ENCODE measurements around the gene CMC4.

The CMC4 gene

GRCh38 chrX:155046129-155046810, 24.7 kb downstream of the CMC4 start:
- H3K27me3 ChIP-seq (ENCODE audit: control insufficient read depth, low read length) = no peaks in the 10 kb centered on the region
- H4K20me1 ChIP-seq (ENCODE audit: control insufficient read depth, insufficient read depth, low read depth, low read length) = no peaks in the 10 kb centered on the region
- H3F3A ChIP-seq (ENCODE audit: control insufficient read depth, insufficient read depth) = no peaks in the 10 kb centered on the region
- H3K36me3 ChIP-seq (ENCODE audit: control insufficient read depth, low read length) = peaks cover 3% of the 10 kb centered on the region; the same call in 1 of the 2 replicates
- no peak overlapping the region for H3K4me2 ChIP-seq (ENCODE audit: low read length)
- no peaks in the 10 kb centered on the region for H3K9me3 ChIP-seq (ENCODE audit: control insufficient read depth, insufficient read depth, low read length)
- TF ChIP-seq EZH2phosphoT487 (IDR thresholded peaks at IDR 0.05; ENCODE audit: borderline replicate concordance, low read length) = no peak
- no peak for TF ChIP-seq CTCF (IDR thresholded peaks at IDR 0.05; ENCODE audit: low read depth, low read length, poor library complexity, severe bottlenecking)
- H3K4me3 ChIP-seq (ENCODE audit: low read length) = no peak overlapping the region
- no peak overlapping the region for H3K27ac ChIP-seq (ENCODE audit: low read depth, low read length)
- H3K79me2 ChIP-seq (ENCODE audit: control insufficient read depth, low read length) = peaks cover 6% of the 10 kb centered on the region
- peaks cover 3% of the 10 kb centered on the region; the same call in 1 of the 2 replicates for H3K4me1 ChIP-seq (ENCODE audit: control insufficient read depth, low read length)
- H3K9me2 ChIP-seq (replicated peaks; ENCODE audit: control insufficient read depth, low read length) = no peaks in the 10 kb centered on the region

GRCh38 chrX:155035688-155036087, 35.2 kb downstream of the CMC4 start:
- Histone ChIP-seq H3K27ac (ENCODE audit: low read depth, low read length) (no peak overlapping the region), H3K36me3 (ENCODE audit: control insufficient read depth, low read length) (peaks cover 35% of the 10 kb centered on the region), H3K9me3 (ENCODE audit: control insufficient read depth, insufficient read depth, low read length) (no peaks in the 10 kb centered on the region), H3K79me2 (ENCODE audit: control insufficient read depth, low read length) (peaks cover 65% of the 10 kb centered on the region), H3K4me2 (ENCODE audit: low read length) (no peak overlapping the region), H4K20me1 (ENCODE audit: control insufficient read depth, insufficient read depth, low read depth, low read length) (no peaks in the 10 kb centered on the region), H3K9me2 (replicated peaks; ENCODE audit: control insufficient read depth, low read length) (no peaks in the 10 kb centered on the region), H3F3A (ENCODE audit: control insufficient read depth, insufficient read depth) (no peaks in the 10 kb centered on the region), H3K4me1 (ENCODE audit: control insufficient read depth, low read length) (no peaks in the 10 kb centered on the region), H3K4me3 (ENCODE audit: low read length) (no peak overlapping the region), H3K27me3 (ENCODE audit: control insufficient read depth, low read length) (no peaks in the 10 kb centered on the region)
- no peak for TF ChIP-seq CTCF (IDR thresholded peaks at IDR 0.05; ENCODE audit: low read depth, low read length, poor library complexity, severe bottlenecking)

- Histone ChIP-seq H3K9me2 (replicated peaks; ENCODE audit: control insufficient read depth, low read length) (no peaks in the 10 kb centered on the region), H3K27ac (ENCODE audit: low read depth, low read length) (no peak overlapping the region), H4K20me1 (ENCODE audit: control insufficient read depth, insufficient read depth, low read depth, low read length) (no peaks in the 10 kb centered on the region), H3K4me2 (ENCODE audit: low read length) (no peak overlapping the region), H3K4me3 (ENCODE audit: low read length) (no peak overlapping the region), H3F3A (ENCODE audit: control insufficient read depth, insufficient read depth) (0 out of 2 replicates have a peak, but pooled peaks cover 8% of the 10 kb centered on the region), H3K27me3 (ENCODE audit: control insufficient read depth, low read length) (no peaks in the 10 kb centered on the region), H3K79me2 (ENCODE audit: control insufficient read depth, low read length) (peaks cover 67% of the 10 kb centered on the region), H3K9me3 (ENCODE audit: control insufficient read depth, insufficient read depth, low read length) (no peaks in the 10 kb centered on the region), H3K4me1 (ENCODE audit: control insufficient read depth, low read length) (peaks cover 13% of the 10 kb centered on the region), H3K36me3 (ENCODE audit: control insufficient read depth, low read length) (peaks cover 26% of the 10 kb centered on the region)
- TF ChIP-seq EZH2phosphoT487 (IDR thresholded peaks at IDR 0.05; ENCODE audit: borderline replicate concordance, low read length) = no peak
- no peak for TF ChIP-seq CTCF (IDR thresholded peaks at IDR 0.05; ENCODE audit: low read depth, low read length, poor library complexity, severe bottlenecking)
These were observed 39.3 kb downstream of the CMC4 start for GRCh38 chrX:155031657-155032056.
